Parathyroid adenoma (tissue), 2 donors: ENCODE data around the gene PHKG1.
"Not testable (repeated sequence)": the region's sequence is repeated elsewhere in the genome, so short reads cannot be mapped to it uniquely, and the experiment has no call there.

Experiments used
- H2AFZ ChIP-seq: fragments of 300-600 bp; sonication (generic); one replicate; pipeline ENCODE4 v1.7.0; 2017; ENCODE audit warnings: antibody characterized with exemption, mild to moderate bottlenecking
- H3K27ac ChIP-seq: fragments of 300-600 bp; sonication (generic); one replicate; pipeline ENCODE4 v1.7.0; 2017
- H3K27me3 ChIP-seq: fragments of 300-600 bp; sonication (generic); one replicate; pipeline ENCODE4 v1.7.0; 2017; ENCODE audit warnings: low read length; ENCODE audit not compliant: control insufficient read depth, insufficient read depth
- H3K36me3 ChIP-seq: fragments of 300-600 bp; sonication (generic); one replicate; pipeline ENCODE4 v1.7.0; 2017; ENCODE audit warnings: low read length; ENCODE audit not compliant: control insufficient read depth, insufficient read depth
- H3K4me1 ChIP-seq: fragments of 300-600 bp; sonication (generic); one replicate; pipeline ENCODE4 v1.7.0; 2017; ENCODE audit warnings: control low read depth
- H3K4me2 ChIP-seq: fragments of 300-600 bp; sonication (generic); one replicate; pipeline ENCODE4 v1.7.0; 2017; ENCODE audit warnings: low read length
- H3K4me3 ChIP-seq: fragments of 300-600 bp; sonication (generic); one replicate; pipeline ENCODE4 v1.7.0; 2017; ENCODE audit warnings: low read depth, low read length
- H3K79me2 ChIP-seq: fragments of 300-600 bp; sonication (generic); one replicate; pipeline ENCODE4 v1.7.0; 2017; ENCODE audit warnings: control low read depth
- H3K9ac ChIP-seq: fragments of 300-600 bp; sonication (generic); one replicate; pipeline ENCODE4 v1.7.0; 2017; ENCODE audit warnings: mild to moderate bottlenecking
- H3K9me3 ChIP-seq: fragments of 300-600 bp; sonication (generic); one replicate; pipeline ENCODE4 v1.7.0; 2017; ENCODE audit warnings: low read length; ENCODE audit not compliant: control insufficient read depth
- CTCF ChIP-seq: fragments of 300-600 bp; sonication (generic); IDR thresholded peaks from one replicate; pipeline ENCODE4 v1.7.0; 2017; ENCODE audit warnings: antibody characterized with exemption, mild to moderate bottlenecking
- donor health status: primary hyperparathyroidism.

Gene PHKG1

GRCh38 chr7:56077681-56078080 lies 15.1 kb downstream of the PHKG1 start:
- TF ChIP-seq CTCF = no peak
- H3K79me2 ChIP-seq = no peaks in the 10 kb centered on the region
- H3K9ac ChIP-seq = no peak overlapping the region
- no peaks in the 10 kb centered on the region for H3K36me3 ChIP-seq
- no peak overlapping the region for H3K27ac ChIP-seq
- no peak overlapping the region for H2AFZ ChIP-seq
- H3K4me2 ChIP-seq = no peak overlapping the region
- no peaks in the 10 kb centered on the region for H3K27me3 ChIP-seq
- peaks cover 5% of the 10 kb centered on the region for H3K4me1 ChIP-seq
- H3K4me3 ChIP-seq = no peak overlapping the region
- H3K9me3 ChIP-seq = no peaks in the 10 kb centered on the region

DNA sequence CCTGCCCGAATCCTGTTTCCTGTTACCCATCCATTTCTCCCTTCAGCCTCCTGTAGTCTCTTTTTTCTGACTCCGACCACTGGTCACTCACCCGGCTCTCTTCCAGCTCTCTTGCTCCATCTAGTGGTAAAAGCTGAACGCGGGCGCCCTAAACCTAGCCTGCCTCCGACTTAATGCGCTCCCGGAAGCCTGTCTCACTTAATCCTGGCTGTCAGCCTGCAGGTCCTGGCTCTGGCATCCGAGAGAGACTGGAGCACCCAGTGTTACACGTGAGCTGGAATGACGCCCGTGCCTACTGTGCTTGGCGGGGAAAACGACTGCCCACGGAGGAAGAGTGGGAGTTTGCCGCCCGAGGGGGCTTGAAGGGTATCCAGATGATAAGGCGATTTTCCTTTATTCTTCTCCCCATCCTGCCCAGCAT lies 18.4 kb downstream of the PHKG1 start:
- H3K9ac ChIP-seq = no peak overlapping the region
- H3K4me1 ChIP-seq = peaks cover 5% of the 10 kb centered on the region
- no peaks in the 10 kb centered on the region for H3K27me3 ChIP-seq
- no peaks in the 10 kb centered on the region for H3K9me3 ChIP-seq
- no peaks in the 10 kb centered on the region for H3K36me3 ChIP-seq
- no peak overlapping the region for H3K27ac ChIP-seq
- peak overlapping the region; percentile 69 for H2AFZ ChIP-seq
- no peak overlapping the region for H3K4me2 ChIP-seq
- peak; percentile 97 for TF ChIP-seq CTCF
- no peak overlapping the region for H3K4me3 ChIP-seq
- no peaks in the 10 kb centered on the region for H3K79me2 ChIP-seq

GRCh38 chr7:56066376-56066775 lies 26.4 kb downstream of the PHKG1 start:
- H3K4me1 ChIP-seq, H3K27me3 ChIP-seq, H2AFZ ChIP-seq, H3K9me3 ChIP-seq, H3K79me2 ChIP-seq, H3K4me3 ChIP-seq, H3K36me3 ChIP-seq, H3K4me2 ChIP-seq, H3K27ac ChIP-seq, H3K9ac ChIP-seq: not testable (repeated sequence)

DNA sequence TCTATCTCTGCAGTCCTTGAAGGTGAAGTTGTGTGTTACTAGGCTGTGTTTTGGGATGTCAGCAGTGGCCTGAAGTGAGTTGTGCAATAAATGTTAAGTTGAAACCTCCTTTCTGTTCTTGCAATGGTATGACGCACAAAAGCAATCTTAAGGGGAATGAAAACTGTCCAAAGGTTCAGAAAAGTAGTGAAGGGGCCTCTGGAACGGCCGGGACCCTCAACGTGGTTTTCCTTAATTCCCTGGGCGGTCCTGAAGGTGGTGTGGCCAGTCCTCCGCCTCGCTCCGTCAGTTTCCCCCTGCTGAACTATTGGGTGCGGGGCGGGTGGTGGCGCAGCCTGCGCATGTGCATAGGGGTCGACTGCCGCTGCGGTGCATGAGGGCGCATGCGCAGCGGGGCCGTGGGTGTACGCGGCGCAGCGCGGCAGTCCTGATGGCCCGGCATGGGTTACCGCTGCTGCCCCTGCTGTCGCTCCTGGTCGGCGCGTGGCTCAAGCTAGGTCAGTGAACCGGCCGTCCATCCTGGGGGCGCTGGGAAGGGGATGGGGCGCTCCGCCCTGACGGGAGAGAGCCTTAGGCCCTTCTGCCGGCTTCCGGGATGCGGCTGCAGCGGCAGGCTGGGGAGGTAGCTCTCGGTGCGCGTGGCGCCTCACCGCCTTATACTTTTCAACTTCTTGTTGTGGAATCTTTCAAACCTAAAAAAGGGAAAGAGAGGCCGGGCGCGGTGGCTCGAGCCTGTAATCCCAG lies 28.7 kb downstream of the PHKG1 start, which contains the start of gene SUMF2:
Gene SUMF2, plus strand, starts transcription at position 405 of the 744 bp plus-strand sequence. Its CDS starts 26 bp downstream, at position 431.
- Histone ChIP-seq H2AFZ (peak within 1 kb of the TSS; percentile 84), H3K36me3 (no peaks in the 10 kb centered on the region), H3K9ac (no peak within 1 kb of the TSS), H3K4me3 (peak within 1 kb of the TSS; percentile 85), H3K9me3 (no peaks in the 10 kb centered on the region), H3K79me2 (no peaks in the 10 kb centered on the region), H3K4me2 (peak within 1 kb of the TSS; percentile 80), H3K4me1 (peaks cover 15% of the 10 kb centered on the region), H3K27ac (peak within 1 kb of the TSS; percentile 64), H3K27me3 (no peaks in the 10 kb centered on the region)
- TF ChIP-seq CTCF = peak; percentile 38

GRCh38 chr7:56063500-56063881 lies 29.3 kb downstream of the PHKG1 start:
- Histone ChIP-seq H3K27ac (peak overlapping the region; percentile 64), H3K9ac (no peak overlapping the region), H3K4me3 (peak overlapping the region; percentile 85), H3K9me3 (no peaks in the 10 kb centered on the region), H3K79me2 (no peaks in the 10 kb centered on the region), H3K27me3 (no peaks in the 10 kb centered on the region), H3K4me2 (peak overlapping the region; percentile 80), H3K36me3 (no peaks in the 10 kb centered on the region), H2AFZ (peak overlapping the region; percentile 84), H3K4me1 (peaks cover 15% of the 10 kb centered on the region)
- no peak for TF ChIP-seq CTCF
